Hepatocyte (in vitro differentiated cells): ENCODE data around the gene FLII. TPM values are rescaled to one million over a fixed set of nuclear protein-coding genes. Genes with fewer than 3 reads are reported as not detected.

ENCODE experiments used
- DNase-seq: peaks from one replicate; pipeline ENCODE4 v3.0.0-alpha.2; 2016; ENCODE audit warnings: low spot score
- H2AFZ ChIP-seq: fragments of 200-600 bp; sonication (generic); 2 replicates; pipeline ENCODE4 v1.6.0; 2016; ENCODE audit warnings: antibody characterized with exemption, mild to moderate bottlenecking
- H3K27ac ChIP-seq: fragments of 200-600 bp; sonication (generic); 2 replicates; pipeline ENCODE4 v1.5.1; 2016; ENCODE audit warnings: mild to moderate bottlenecking
- H3K27me3 ChIP-seq: fragments of 200-600 bp; sonication (generic); 2 replicates; pipeline ENCODE4 v1.6.1; 2016
- H3K36me3 ChIP-seq: fragments of 200-600 bp; sonication (generic); replicated peaks from 2 replicates; pipeline ENCODE4 v1.5.1; 2016; ENCODE audit warnings: low read depth; ENCODE audit not compliant: insufficient read depth
- H3K4me1 ChIP-seq: fragments of 200-600 bp; sonication (generic); 2 replicates; pipeline ENCODE4 v1.5.1; 2016; ENCODE audit warnings: mild to moderate bottlenecking, moderate library complexity; ENCODE audit not compliant: insufficient read depth
- H3K4me2 ChIP-seq: fragments of 200-600 bp; sonication (generic); 2 replicates; pipeline ENCODE4 v1.6.0; 2016
- H3K4me3 ChIP-seq: fragments of 200-600 bp; sonication (generic); 2 replicates; pipeline ENCODE4 v1.5.1; 2016; ENCODE audit warnings: mild to moderate bottlenecking
- H3K79me2 ChIP-seq: fragments of 200-600 bp; sonication (generic); 2 replicates; pipeline ENCODE4 v1.6.0; 2017; ENCODE audit warnings: mild to moderate bottlenecking
- H3K9me2 ChIP-seq: fragments of 200-600 bp; sonication (generic); replicated peaks from 2 replicates; pipeline ENCODE4 v1.6.0; 2017; ENCODE audit warnings: mild to moderate bottlenecking; ENCODE audit not compliant: insufficient read depth
- H3K9me3 ChIP-seq: fragments of 200-600 bp; sonication (generic); 2 replicates; pipeline ENCODE4 v1.5.1; 2016; ENCODE audit warnings: low read depth, mild to moderate bottlenecking
- H4K20me1 ChIP-seq: fragments of 200-600 bp; sonication (generic); 2 replicates; pipeline ENCODE4 v1.6.0; 2016; ENCODE audit warnings: mild to moderate bottlenecking; ENCODE audit not compliant: insufficient read depth, poor library complexity, severe bottlenecking
- EZH2 ChIP-seq: fragments of 200-600 bp; sonication (generic); IDR thresholded peaks from 2 replicates; pipeline ENCODE4 v1.6.1; 2016; ENCODE audit warnings: antibody characterized with exemption, mild to moderate bottlenecking, borderline replicate concordance
- EZH2phosphoT487 ChIP-seq: fragments of 200-600 bp; sonication (generic); IDR thresholded peaks from one replicate; pipeline ENCODE4 v1.6.1; 2018; ENCODE audit warnings: antibody characterized with exemption, mild to moderate bottlenecking, low read depth, moderate library complexity; ENCODE audit not compliant: unreplicated experiment, severe bottlenecking
- WGBS: methylation state at CpG from one replicate; pipeline ENCODE4 v1.1.6; 2016; ENCODE audit warnings: low lambda C conversion rate; ENCODE audit errors: missing lambda C conversion rate; 5-methylcytosine and 5-hydroxymethylcytosine counted together
- polyA plus RNA-seq: library from polyadenylated mRNA; unstranded; fragments of >200 nt; fragmentation: Nextera tagmentation; extraction: Ambion mirVana; gene quantifications from 2 replicates; pipeline ENCODE4 v1.2.1, GENCODE V29; 2016
- total RNA-seq: library from RNA; depleted of rRNA; stranded (reverse); fragments of >200 nt; gene quantifications from 2 replicates; pipeline ENCODE4 v1.2.3, GENCODE V29; 2014
- TF ChIP-seq, protein P1 (sequence below): fragments of 200-600 bp; sonication (generic); IDR thresholded peaks from 2 replicates; pipeline ENCODE4 v1.5.1; 2016; ENCODE audit warnings: antibody characterized with exemption, mild to moderate bottlenecking; ENCODE audit not compliant: poor library complexity

The FLII gene
- total and polyA plus RNA-seq, 2 experiments from 2014 or later = 142 to 188 TPM

DNA sequence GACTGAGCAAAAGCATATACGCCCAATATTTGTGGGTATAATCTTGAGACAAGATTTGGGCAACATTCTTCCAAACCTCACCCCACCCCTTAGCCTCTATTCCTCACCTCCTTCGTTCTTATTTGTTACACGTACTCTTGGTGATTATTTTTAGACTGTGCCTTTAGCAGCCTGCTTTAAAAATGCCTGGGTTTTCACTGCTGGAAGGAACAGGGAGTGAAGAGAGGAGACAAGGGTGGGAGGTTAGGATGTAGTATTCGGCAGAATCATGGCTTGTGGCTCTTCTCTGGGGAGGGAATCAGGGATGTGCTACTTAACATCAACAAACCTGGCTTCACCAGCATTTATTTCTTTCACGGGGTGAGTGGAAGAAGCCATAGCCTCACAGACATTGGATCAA is 63.3 kb downstream of the FLII start:
- 95% methylated on average over 5 of the region's 5 CpGs for WGBS

More for the DNA sequence above, 63.3 kb downstream of the FLII start:
- no peak for TF ChIP-seq EZH2
- no peak for TF ChIP-seq EZH2phosphoT487
- TF ChIP-seq, protein P1, sequence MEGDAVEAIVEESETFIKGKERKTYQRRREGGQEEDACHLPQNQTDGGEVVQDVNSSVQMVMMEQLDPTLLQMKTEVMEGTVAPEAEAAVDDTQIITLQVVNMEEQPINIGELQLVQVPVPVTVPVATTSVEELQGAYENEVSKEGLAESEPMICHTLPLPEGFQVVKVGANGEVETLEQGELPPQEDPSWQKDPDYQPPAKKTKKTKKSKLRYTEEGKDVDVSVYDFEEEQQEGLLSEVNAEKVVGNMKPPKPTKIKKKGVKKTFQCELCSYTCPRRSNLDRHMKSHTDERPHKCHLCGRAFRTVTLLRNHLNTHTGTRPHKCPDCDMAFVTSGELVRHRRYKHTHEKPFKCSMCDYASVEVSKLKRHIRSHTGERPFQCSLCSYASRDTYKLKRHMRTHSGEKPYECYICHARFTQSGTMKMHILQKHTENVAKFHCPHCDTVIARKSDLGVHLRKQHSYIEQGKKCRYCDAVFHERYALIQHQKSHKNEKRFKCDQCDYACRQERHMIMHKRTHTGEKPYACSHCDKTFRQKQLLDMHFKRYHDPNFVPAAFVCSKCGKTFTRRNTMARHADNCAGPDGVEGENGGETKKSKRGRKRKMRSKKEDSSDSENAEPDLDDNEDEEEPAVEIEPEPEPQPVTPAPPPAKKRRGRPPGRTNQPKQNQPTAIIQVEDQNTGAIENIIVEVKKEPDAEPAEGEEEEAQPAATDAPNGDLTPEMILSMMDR = no peak
- no peak overlapping the region for H3K4me2 ChIP-seq
- DNase-seq = no peak
- no peaks in the 10 kb centered on the region for H3K36me3 ChIP-seq
- H3K4me1 ChIP-seq = peaks cover 10% of the 10 kb centered on the region
- no peaks in the 10 kb centered on the region for H3K27me3 ChIP-seq
- H4K20me1 ChIP-seq = peaks cover 93% of the 10 kb centered on the region
- H2AFZ ChIP-seq = no peak overlapping the region
- peaks cover 99% of the 10 kb centered on the region for H3K79me2 ChIP-seq
- H3K9me2 ChIP-seq = no peaks in the 10 kb centered on the region
- no peak overlapping the region for H3K27ac ChIP-seq
- no peak overlapping the region for H3K4me3 ChIP-seq
- no peaks in the 10 kb centered on the region for H3K9me3 ChIP-seq

Other genes with a start within 250 kb of the FLII start
- gene ATPAF2, start 219.6 kb downstream of the FLII start, total RNA-seq = 16.8 and 17.9 TPM in 2 replicates
- 33.9 and 36.7 TPM in 2 replicates for gene ATPAF2, start 219.6 kb downstream of the FLII start, polyA plus RNA-seq
- gene GID4, start 219.3 kb downstream of the FLII start, total RNA-seq = 7.1 and 8.2 TPM in 2 replicates
- 4.7 and 6.7 TPM in 2 replicates for gene GID4, start 219.3 kb downstream of the FLII start, polyA plus RNA-seq
- gene DRG2, start 170.8 kb downstream of the FLII start, total RNA-seq = 31.4 and 35.9 TPM in 2 replicates
- gene DRG2, start 170.8 kb downstream of the FLII start, polyA plus RNA-seq = 36.6 and 38.4 TPM in 2 replicates
- 1.2 and 2.4 TPM in 2 replicates for gene MYO15A, start 150.0 kb downstream of the FLII start, total RNA-seq
- 2.8 and 4.7 TPM in 2 replicates for gene MYO15A, start 150.0 kb downstream of the FLII start, polyA plus RNA-seq
- gene ALKBH5, start 74.9 kb downstream of the FLII start, total RNA-seq = 56.6 and 68.6 TPM in 2 replicates
- gene ALKBH5, start 74.9 kb downstream of the FLII start, polyA plus RNA-seq = 66.6 and 78.3 TPM in 2 replicates
- gene LLGL1, start 33.1 kb downstream of the FLII start, total RNA-seq = 46.0 and 51.9 TPM in 2 replicates
- 5.4 and 7.1 TPM in 2 replicates for gene LLGL1, start 33.1 kb downstream of the FLII start, polyA plus RNA-seq
- gene MIEF2, start 1.9 kb upstream of the FLII start, total RNA-seq = 29.3 and 30.7 TPM in 2 replicates
- 20.5 and 21.0 TPM in 2 replicates for gene MIEF2, start 1.9 kb upstream of the FLII start, polyA plus RNA-seq
- 24.3 and 28.2 TPM in 2 replicates for gene TOP3A, start 56.3 kb upstream of the FLII start, total RNA-seq
- gene TOP3A, start 56.3 kb upstream of the FLII start, polyA plus RNA-seq = 15.5 and 22.5 TPM in 2 replicates
- 13.8 and 17.7 TPM in 2 replicates for gene SMCR8, start 56.6 kb upstream of the FLII start, total RNA-seq
- 3.8 TPM in 2 replicates for gene SMCR8, start 56.6 kb upstream of the FLII start, polyA plus RNA-seq
- gene SHMT1, start 104.8 kb upstream of the FLII start, total RNA-seq = 36.2 and 39.1 TPM in 2 replicates
- gene SHMT1, start 104.8 kb upstream of the FLII start, polyA plus RNA-seq = 22.2 and 30.4 TPM in 2 replicates
- not detected in 2 replicates for gene EVPLL, start 119.0 kb upstream of the FLII start, total RNA-seq
- 0.55 TPM in 1 of 2 replicates, not detected in the other for gene EVPLL, start 119.0 kb upstream of the FLII start, polyA plus RNA-seq
- not detected in 2 replicates for gene LGALS9C, start 218.1 kb upstream of the FLII start, total RNA-seq
- not detected in 2 replicates for gene LGALS9C, start 218.1 kb upstream of the FLII start, polyA plus RNA-seq